HG03469 (cell line): Measurements from ENCODE around the gene MVB12B.

Experiments
- ATAC-seq: cut with Tn5 transposase; IDR thresholded peaks from one replicate; pipeline ENCODE4 v1.9.1; 2021; ENCODE audit warnings: mild to moderate bottlenecking, moderate library complexity, moderate number of reproducible peaks; ENCODE audit not compliant: unreplicated experiment

The MVB12B gene

GRCh38 chr9:126500600-126501382 lies 174.2 kb downstream of the MVB12B start:
- no peak for ATAC-seq

- ATAC-seq, result no peak
Measured at GRCh38 chr9:126501383-126502331, 175.0 kb downstream of the MVB12B start.

- ATAC-seq, result no peak
Measured at GRCh38 chr9:126502417-126503332, 176.0 kb downstream of the MVB12B start.

GRCh38 chr9:126503333-126504085 lies 176.9 kb downstream of the MVB12B start:
- ATAC-seq, result no peak

DNA sequence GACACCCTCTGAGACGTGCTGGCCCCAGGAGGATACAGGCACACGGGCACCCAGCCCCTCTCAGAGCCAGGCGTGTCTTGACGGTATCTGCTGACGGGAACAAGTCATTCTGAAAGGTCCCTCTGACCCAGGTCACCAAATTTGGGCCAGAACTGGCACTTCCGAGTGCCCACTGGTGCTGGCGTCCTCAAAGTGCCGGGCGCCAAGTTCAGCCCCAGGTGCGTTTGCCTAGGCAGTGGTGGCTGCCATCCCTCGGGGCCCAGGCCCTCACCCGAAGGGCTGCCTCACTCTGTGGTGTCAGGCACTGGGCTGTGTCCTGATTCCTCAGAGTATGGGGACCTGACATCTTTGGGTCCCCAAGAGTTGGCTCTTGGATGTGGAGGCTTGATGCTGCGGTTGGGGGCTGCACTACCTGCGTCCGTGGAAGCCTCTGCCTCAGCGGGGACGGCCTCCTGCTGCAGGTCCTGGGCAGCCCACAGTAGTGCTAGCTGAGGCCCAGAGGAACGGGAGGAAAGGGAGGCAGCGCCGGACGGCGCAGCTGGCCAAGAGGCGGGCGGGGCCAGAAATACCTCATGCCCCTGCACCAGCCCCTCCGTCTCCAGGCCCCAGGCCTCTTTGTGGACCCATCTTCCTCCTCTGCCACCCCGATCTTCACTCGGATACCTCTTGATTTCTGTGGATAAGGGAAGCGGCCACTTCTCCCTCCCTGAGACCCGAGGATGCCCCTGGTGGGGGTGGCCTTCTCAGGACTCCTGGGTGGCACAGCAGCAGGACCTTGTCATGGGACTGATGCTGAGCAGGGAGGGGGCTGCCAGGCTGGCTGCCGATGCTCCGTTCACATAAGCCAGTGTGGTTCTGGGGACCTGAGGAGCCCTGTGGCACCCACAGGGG lies 177.7 kb downstream of the MVB12B start:
- ATAC-seq, result no peak

GRCh38 chr9:126504977-126505455 lies 178.4 kb downstream of the MVB12B start:
- ATAC-seq, result no peak

DNA sequence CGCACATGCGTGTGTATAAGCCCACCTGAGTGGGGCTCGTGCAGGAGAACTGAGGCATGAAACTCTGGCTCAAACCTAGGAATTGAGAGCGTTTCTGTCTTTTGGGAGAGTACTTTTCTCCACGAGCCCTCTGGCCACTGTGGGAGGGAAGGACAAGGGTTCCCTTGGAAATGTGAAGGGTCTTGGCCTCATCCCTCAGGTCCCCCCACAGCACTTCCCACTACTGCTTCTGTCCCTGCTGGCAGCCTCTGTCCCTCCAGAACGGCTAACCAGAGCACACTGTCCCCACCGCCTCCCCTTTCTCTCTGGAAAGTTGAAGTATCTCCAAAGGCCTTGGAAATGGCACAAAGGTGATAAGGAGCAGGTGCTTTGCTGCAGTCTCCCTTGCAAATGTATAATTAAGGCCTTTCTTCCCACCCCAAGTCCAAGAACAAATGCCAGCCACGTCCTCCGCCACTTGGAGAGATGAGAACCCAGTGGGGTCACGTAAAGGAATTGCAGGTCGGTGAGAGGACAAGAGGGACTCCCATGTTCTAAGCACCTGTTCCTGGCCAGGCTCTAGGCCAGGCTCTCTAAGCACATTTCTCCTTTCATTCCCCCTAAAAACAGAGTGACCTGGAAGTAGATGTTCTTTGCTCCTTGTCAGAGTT lies 179.2 kb downstream of the MVB12B start:
- no peak for ATAC-seq

DNA sequence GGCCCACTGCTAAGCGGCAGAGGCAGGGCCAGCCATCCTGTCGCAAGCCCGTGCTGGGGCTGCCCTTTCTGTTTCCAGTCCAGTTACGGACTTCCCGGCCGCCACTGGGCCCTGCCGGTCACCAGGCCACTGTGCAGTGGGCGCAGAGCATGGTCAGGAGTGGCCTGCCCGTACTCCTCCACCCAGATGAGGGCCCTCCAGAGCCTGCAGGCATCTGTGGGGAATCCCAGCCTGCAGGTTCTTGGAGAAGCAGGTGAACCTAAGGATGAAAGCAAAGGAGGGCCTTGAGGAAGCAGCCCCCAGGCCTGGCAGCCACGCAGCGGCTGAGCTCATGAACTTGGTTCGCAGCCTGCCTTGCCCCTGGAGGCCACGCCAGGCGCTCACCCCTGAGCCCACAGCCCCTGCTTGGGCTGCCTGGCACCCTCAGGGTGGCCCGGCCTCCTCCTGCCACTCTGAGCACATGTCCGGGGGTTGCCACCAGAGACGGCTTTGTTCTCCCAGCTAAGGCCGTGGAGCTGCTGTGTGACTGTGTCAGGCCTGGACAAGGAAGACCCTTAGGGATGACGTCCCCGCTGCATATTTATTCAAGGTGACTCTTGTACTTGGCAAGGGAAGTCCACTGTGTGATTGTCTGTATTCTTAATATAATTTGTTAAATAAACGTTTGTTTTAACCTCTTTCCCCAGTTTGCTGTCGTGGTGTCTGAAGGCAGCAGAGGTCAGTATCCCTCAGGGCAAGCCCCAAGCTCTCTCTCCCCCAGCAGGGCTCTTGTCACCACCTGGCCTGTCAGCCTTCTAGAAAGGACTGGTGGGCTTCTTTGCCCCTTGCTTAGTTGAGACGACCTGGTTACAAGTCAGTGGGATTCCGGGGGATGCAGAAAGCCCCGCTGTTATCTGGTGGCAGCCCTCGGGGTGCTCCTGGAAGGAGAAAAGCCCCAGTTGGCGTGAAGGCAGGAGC lies 180.0 kb downstream of the MVB12B start:
- ATAC-seq, result no peak

DNA sequence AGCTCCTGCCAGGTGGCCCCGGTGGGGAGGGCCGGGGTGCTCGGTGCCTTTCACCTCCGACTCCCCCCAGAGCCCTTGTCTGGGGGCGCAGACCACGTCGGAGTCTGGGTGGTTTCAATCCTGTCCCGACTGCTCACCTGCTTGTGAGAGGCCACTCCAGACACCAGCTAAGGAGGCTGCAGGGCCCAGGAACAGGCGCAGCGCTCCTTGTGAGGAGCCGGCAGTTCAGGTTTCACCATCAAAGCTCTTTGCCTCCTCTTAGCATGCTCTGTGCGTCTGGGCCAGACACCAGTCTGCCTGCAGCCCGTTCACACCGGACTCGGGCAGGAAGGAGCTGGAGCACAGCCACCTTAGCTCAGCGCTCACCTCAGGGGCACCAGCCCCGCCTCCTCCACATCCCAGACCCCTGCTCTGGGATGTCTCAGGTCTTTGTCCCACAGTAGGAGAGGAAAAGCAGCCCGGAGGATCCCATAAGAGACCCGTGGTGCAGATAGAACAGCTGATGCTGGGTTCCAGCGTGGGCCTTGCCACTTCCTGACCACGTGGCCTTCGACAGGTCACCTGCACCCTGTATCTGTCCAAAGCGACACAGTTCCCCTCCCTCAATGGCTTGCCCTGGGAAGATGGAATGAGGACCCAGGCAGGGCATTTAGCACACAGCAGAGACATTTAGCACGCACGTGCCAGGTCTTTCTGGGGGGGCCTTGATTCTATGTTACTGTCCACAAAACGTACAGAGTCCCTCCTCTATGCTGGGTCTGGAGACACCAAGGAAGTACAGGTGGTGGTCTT lies 180.9 kb downstream of the MVB12B start:
- no peak for ATAC-seq

GRCh38 chr9:126508171-126508591 lies 181.6 kb downstream of the MVB12B start:
- ATAC-seq, result no peak

DNA sequence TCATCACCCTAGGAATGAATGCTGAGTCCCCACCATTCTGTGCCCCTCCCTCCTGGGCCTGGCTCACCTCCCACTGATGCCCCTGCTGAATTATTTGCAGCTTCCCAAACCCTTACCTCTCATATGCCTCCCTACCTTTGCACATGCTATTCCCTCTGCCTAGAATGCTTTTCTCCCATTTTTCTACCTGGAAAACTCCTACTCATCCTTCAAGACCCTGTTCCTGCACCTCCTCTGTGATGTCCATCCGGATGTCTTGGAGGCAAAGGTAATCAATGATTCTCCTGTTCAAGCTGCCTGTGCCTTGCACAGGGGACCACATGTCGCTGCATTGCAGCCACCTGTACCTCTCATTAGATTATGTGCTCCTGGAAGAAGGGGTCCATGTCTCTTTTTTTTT lies 182.3 kb downstream of the MVB12B start:
- ATAC-seq, result no peak

DNA sequence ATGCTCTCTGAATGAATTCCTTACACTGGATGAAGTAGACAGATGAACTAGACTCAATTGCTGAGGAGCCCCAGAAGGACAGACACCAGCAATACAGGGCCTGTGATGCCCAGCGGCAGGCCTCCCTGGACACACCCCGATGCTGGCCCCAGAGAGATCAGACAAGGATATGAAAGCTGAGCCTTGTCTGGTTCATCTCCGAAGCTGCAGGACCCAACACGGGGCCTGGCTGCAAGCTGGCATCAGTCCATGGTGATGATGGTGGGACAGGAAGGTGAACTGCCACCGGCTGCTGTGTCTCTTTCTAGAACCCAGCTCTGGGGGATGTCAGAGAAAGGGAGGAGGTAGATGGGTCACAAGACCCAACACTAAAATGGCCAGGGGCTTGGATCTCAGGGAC lies 183.1 kb downstream of the MVB12B start:
- no peak for ATAC-seq

DNA sequence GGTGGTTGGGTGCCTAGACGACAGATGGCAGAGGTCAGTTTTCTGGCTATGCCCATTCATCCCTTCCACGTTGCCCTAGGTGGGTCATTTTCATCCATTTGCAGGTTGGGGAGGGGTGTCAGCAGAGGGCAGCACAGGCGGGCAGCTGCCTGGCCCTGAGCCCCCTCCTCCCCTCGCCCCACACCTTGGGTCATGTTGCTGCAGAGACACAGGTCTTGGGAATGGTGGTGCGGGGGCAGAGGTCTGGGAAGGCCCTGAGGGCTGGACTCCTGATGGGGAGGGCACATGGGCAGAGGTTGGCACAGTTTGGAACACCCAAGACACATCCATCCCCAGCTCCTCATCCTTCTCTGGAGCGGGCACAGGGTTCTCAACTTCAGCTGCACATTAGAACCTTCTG lies 183.9 kb downstream of the MVB12B start:
- ATAC-seq, result no peak

DNA sequence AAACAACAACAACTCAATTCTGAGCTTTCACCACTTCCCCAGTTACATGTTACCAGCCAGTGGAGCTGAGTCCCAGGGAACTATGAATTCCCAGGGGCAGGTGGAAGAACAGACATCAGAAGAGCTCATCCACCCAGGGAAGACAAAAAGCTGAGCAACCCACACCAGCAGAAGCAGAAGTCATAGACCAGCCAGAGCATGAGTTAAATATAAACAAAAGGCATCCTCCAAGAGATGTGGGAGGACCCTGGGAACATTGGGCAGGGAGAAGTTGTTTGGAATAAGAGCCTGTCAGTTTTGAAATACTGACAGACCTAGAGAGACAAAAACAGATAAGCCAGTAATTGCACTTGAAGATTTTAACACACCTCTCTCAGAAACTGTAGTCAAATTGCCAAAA lies 184.8 kb downstream of the MVB12B start:
- ATAC-seq, result no peak

DNA sequence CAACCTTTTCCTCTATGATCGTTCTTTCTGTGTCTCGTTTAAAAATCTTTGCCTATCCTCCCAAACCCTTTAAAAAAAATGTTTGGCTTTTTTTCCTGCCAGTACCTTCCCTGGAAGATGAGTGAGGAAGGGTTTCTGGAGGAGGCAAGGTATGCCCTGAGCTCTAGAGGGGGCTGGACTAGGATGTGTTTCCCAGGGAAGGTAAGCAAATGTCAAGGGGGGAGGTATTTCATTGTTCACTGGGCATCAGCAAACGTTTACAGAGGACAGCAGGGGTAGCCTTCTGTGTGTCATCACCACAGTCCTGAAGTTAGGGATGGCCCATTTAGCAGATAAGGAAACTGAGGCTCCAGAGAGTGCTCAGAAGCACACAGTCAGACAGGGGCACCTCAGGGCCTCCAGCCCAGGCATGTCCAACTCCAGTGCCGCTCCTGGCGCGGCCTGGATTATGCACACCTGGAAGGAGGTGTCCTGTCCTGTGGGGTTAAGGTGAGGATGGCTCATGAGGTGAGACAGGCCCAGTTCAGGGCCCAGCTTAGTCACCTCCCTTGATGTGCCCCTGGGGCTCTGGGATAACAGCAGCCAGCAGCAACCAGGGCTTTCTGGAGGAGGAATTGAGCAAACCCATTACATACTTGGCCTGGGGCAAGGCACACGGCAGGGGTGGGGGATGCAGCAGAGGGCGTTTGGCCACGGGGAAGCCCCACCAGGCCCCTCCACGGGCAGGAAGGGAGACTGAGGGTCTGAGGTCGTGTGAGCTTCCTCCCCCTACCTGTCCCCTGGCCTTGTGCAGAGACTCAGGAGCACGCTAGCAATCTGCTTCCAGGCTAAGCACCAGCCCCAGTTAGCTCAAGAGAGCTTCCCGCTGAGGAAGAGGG lies 186.8 kb downstream of the MVB12B start:
- ATAC-seq, result no peak
